ENCODE data around the gene TSHZ2.

The TSHZ2 gene

DNA sequence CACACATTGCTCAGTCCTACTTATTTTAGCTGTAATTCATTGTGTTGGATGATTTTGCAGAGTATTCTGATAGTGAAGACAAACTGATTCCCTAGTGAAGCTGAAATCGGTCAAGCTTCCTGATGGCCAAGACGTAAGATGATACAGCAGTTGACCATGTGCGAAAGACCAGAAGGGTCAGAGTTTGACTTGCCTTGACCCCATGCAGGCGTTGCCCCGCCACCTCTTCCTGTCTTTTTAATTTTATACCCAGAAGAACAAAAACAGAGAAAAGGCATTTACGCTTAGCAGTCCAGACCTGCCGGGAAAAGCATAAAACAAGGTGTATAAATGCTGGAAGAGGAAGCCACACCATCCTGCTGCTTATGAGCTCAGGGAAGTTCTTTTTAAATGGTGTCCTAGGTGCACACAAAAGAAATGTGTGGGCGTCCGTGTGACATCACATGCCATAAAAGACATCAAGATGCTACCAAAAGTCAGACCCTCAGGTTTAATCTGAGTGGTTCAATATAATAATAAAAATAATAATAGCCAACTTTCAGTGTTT, 32.2 kb downstream of the TSHZ2 start:
- H3K4me3 ChIP-seq (ENCODE audit: low read depth, low read length): no peak overlapping the region
- peaks cover 33% of the 10 kb centered on the region for H3K4me1 ChIP-seq
- H3K9me3 ChIP-seq: no peaks in the 10 kb centered on the region
- TF ChIP-seq, protein P1, sequence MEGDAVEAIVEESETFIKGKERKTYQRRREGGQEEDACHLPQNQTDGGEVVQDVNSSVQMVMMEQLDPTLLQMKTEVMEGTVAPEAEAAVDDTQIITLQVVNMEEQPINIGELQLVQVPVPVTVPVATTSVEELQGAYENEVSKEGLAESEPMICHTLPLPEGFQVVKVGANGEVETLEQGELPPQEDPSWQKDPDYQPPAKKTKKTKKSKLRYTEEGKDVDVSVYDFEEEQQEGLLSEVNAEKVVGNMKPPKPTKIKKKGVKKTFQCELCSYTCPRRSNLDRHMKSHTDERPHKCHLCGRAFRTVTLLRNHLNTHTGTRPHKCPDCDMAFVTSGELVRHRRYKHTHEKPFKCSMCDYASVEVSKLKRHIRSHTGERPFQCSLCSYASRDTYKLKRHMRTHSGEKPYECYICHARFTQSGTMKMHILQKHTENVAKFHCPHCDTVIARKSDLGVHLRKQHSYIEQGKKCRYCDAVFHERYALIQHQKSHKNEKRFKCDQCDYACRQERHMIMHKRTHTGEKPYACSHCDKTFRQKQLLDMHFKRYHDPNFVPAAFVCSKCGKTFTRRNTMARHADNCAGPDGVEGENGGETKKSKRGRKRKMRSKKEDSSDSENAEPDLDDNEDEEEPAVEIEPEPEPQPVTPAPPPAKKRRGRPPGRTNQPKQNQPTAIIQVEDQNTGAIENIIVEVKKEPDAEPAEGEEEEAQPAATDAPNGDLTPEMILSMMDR (IDR thresholded peaks at IDR 0.05; ENCODE audit: low read depth, low read length): no peak
- H3K27me3 ChIP-seq: no peaks in the 10 kb centered on the region
- no peak for DNase-seq
- H3K36me3 ChIP-seq: no peaks in the 10 kb centered on the region; the same call in 1 of the 2 replicates

DNA sequence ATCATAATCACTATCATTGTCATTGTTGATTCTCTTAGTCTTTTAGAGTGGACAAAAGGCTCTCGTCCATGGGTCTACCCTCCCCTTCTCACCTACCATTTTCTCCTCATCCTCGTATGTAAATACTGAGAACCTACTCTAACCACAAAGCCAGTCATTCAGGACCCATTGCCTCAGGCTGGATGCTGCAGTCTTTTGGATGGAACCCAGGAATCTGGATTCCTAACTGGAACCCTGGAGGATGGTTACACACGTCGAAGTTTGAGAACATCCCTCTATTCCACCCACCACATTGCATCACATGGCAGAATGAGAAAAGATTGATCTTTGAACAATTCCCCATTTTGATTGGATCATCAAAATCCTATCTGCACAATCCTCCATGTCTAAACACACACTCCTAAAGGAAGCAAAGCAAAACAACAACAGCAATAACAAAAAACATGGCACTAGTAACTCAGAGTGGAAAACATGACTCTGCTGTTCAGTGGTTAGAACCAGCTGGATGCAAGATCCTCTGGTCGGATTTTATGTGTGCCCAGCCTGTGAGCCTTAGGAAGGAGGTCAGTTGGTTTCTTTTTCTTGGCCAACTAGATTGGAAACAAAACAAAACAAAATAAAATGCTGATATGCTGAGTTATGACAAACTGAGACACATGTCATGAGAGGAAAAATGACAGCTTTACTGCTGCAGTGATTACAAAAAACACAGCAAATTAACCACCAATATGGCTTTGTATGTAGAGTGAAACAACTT, 38.0 kb downstream of the TSHZ2 start:
- no peaks in the 10 kb centered on the region for H3K9me3 ChIP-seq
- no peaks in the 10 kb centered on the region for H3K4me1 ChIP-seq
- H3K36me3 ChIP-seq: no peaks in the 10 kb centered on the region; the same call in 1 of the 2 replicates
- DNase-seq: no peak
- no peaks in the 10 kb centered on the region for H3K27me3 ChIP-seq
- TF ChIP-seq, protein P1 (IDR thresholded peaks at IDR 0.05; ENCODE audit: low read depth, low read length): no peak
- no peak overlapping the region for H3K4me3 ChIP-seq (ENCODE audit: low read depth, low read length)

DNA sequence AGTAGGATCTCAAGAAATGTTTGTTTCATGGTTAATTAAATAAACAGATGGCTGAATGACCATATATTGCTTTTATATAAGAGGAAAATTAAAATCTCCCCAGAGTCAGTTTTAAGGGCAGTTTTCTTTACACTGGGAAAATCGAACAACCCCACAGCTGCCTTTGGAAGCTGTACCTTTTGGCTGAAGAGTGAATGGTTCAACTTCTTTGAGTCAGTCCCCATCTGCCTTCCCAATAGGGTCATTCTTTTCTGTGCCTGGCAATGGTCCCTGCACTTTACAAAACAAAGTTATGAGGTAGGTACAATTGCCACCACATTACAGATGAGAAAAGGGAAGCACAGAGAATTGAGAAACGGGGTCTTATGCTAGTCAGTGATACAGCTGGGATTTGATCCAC, 39.5 kb downstream of the TSHZ2 start:
- Histone ChIP-seq H3K36me3 (no peaks in the 10 kb centered on the region; the same call in 1 of the 2 replicates), H3K9me3 (no peaks in the 10 kb centered on the region), H3K4me1 (no peaks in the 10 kb centered on the region), H3K27me3 (no peaks in the 10 kb centered on the region), H3K4me3 (ENCODE audit: low read depth, low read length) (no peak overlapping the region)
- TF ChIP-seq, protein P1 (IDR thresholded peaks at IDR 0.05; ENCODE audit: low read depth, low read length): no peak
- no peak for DNase-seq

DNA sequence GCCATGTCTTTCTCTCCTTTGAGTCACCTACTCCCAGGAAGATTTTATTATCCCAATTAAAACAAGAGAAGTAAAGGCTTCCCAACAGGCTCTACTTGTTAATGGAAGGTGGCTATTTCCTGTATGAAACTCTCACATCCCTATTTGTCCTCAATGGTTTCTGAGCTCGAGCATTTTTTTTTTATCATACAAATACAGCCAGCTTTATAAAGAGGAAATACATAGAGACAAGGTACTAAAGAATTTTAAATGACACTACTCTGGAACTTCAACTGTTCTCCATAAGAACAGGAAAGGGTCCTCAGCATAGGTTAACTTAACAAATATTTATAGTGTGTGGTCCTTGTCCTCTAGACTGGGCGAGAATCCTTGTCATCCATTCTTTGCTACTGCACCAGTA, 41.0 kb downstream of the TSHZ2 start:
- Histone ChIP-seq H3K36me3 (no peaks in the 10 kb centered on the region; the same call in 1 of the 2 replicates), H3K9me3 (no peaks in the 10 kb centered on the region), H3K27me3 (no peaks in the 10 kb centered on the region), H3K4me3 (ENCODE audit: low read depth, low read length) (no peak overlapping the region), H3K4me1 (no peaks in the 10 kb centered on the region; the same call in 1 of the 2 replicates)
- TF ChIP-seq, protein P1 (IDR thresholded peaks at IDR 0.05; ENCODE audit: low read depth, low read length): no peak
- DNase-seq: no peak

DNA sequence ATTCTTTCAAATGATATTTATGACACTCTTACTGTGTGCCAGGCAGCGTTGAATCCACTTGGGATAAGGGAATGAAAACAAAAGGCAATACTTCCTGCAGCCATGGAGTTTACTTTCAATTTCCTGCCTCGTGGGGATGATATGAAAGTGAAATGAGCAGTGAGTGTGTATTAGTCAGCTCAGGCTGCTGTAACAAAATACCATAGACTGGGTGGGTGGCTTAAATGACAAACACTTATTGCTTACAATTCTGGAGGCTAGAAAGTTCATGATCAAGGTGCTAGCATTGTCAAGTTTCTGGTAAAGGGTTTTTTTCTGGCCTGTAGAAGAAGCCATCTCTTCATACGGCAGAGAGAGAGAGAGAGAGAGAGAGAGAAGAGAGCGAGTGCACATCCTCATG, 41.7 kb downstream of the TSHZ2 start:
- Histone ChIP-seq H3K9me3 (no peaks in the 10 kb centered on the region), H3K36me3 (no peaks in the 10 kb centered on the region; the same call in 1 of the 2 replicates), H3K4me1 (peaks cover 4% of the 10 kb centered on the region; the same call in 1 of the 2 replicates), H3K4me3 (ENCODE audit: low read depth, low read length) (no peak overlapping the region), H3K27me3 (no peaks in the 10 kb centered on the region)
- TF ChIP-seq, protein P1 (IDR thresholded peaks at IDR 0.05; ENCODE audit: low read depth, low read length): no peak
- DNase-seq: no peak

DNA sequence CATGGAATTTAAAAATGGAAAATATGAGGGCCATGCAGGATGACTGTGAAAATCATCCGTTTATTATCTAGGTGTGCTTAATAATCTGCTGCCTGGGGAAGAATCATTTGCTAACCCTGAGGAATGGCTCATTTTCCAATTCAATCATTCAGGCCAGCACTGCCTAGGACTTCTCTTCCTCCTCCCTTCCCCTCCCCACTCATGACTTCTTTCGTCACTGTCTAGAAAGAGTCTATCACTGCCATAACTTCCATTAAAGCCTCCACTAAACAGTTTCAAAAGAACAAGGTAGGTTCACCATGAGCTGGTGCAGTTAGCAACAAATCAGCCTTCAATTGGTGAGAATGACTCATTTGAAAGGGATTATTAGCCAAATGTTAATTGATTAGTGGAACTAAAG, 43.9 kb downstream of the TSHZ2 start:
- H3K9me3 ChIP-seq: no peaks in the 10 kb centered on the region
- TF ChIP-seq, protein P1 (IDR thresholded peaks at IDR 0.05; ENCODE audit: low read depth, low read length): no peak

More for the DNA sequence above, 43.9 kb downstream of the TSHZ2 start:
- peaks cover 12% of the 10 kb centered on the region for H3K4me1 ChIP-seq
- no peak overlapping the region for H3K4me3 ChIP-seq (ENCODE audit: low read depth, low read length)
- no peaks in the 10 kb centered on the region for H3K27me3 ChIP-seq
- no peak for DNase-seq
- no peaks in the 10 kb centered on the region for H3K36me3 ChIP-seq
